ENCODE data around the gene UBASH3A.

The UBASH3A gene, protein sequence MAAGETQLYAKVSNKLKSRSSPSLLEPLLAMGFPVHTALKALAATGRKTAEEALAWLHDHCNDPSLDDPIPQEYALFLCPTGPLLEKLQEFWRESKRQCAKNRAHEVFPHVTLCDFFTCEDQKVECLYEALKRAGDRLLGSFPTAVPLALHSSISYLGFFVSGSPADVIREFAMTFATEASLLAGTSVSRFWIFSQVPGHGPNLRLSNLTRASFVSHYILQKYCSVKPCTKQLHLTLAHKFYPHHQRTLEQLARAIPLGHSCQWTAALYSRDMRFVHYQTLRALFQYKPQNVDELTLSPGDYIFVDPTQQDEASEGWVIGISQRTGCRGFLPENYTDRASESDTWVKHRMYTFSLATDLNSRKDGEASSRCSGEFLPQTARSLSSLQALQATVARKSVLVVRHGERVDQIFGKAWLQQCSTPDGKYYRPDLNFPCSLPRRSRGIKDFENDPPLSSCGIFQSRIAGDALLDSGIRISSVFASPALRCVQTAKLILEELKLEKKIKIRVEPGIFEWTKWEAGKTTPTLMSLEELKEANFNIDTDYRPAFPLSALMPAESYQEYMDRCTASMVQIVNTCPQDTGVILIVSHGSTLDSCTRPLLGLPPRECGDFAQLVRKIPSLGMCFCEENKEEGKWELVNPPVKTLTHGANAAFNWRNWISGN

DNA sequence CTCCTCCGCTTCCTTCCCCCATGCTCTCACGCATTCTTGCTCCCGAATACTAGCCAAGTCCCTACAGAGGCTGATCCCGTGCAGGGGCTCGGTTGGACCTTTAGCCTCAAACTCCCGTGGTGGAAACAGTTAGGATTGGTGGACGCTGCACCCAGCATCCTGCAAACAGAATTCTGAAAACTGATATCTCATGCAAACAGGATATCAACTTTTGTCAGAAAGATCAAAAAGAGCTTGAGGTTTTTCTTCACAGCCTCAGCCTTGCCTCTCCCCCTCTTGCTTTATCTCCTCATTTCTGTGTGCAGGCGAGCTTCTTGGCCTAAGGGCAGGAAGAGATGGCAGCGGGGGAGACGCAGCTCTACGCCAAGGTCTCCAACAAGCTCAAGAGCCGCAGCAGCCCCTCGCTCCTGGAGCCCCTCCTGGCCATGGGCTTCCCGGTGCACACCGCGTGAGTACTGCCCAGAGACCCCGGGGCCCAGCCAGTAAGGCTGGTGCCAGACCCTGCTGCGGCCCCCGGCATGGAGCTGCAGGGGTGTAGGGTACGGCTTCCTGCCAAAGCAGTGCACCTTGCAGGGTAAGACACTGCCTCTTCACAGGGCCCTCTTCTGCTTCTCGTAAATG, at the start of gene UBASH3A:
Gene UBASH3A (plus strand): TSS at position 292 of the 621 bp plus-strand sequence. CDS start 44 bp downstream, at position 336.
- H3K27ac ChIP-seq: no peak within 1 kb of the TSS
- DNase-seq: no peak
- no peaks in the 10 kb centered on the region for H3K36me3 ChIP-seq
- H3K9me3 ChIP-seq: no peaks in the 10 kb centered on the region
- no peaks in the 10 kb centered on the region for H3K4me1 ChIP-seq
- TF ChIP-seq, protein P1, sequence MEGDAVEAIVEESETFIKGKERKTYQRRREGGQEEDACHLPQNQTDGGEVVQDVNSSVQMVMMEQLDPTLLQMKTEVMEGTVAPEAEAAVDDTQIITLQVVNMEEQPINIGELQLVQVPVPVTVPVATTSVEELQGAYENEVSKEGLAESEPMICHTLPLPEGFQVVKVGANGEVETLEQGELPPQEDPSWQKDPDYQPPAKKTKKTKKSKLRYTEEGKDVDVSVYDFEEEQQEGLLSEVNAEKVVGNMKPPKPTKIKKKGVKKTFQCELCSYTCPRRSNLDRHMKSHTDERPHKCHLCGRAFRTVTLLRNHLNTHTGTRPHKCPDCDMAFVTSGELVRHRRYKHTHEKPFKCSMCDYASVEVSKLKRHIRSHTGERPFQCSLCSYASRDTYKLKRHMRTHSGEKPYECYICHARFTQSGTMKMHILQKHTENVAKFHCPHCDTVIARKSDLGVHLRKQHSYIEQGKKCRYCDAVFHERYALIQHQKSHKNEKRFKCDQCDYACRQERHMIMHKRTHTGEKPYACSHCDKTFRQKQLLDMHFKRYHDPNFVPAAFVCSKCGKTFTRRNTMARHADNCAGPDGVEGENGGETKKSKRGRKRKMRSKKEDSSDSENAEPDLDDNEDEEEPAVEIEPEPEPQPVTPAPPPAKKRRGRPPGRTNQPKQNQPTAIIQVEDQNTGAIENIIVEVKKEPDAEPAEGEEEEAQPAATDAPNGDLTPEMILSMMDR (IDR thresholded peaks at IDR 0.05): no peak
- intact Hi-C loops (cut with DNase I; ENCODE audit: low total_unique reads): no loop called here
- H3K27me3 ChIP-seq: peaks cover 0 to 4% of the 10 kb centered on the region in 2 donors
- H3K4me3 ChIP-seq: no peak within 1 kb of the TSS

DNA sequence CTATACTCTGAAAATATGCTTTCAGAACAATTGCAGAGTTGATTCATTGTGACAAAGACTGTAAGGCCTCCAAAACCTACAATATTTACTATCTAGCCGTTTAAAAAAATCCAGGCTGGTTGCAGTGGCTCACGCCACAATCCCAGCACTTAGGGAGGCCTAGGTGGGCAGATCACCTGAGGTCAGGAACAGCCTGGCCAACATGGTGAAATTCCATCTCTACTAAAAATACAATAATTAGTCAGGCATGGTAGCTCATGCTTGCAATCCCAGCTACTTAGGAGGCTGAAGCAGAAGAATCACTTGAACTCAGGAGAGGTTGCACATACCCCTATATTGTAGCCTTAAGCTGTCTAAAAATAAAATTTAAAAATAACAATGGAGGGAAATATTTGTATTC, 47.7 kb upstream of the UBASH3A start:
- intact Hi-C loops (cut with DNase I; ENCODE audit: low total_unique reads): no loop called here
- Histone ChIP-seq H3K4me3 (no peak overlapping the region), H3K36me3 (no peaks in the 10 kb centered on the region), H3K27me3 (peaks cover 0 to 19% of the 10 kb centered on the region in 2 donors), H3K4me1 (no peaks in the 10 kb centered on the region), H3K9me3 (peaks cover 0 to 19% (median 18%) of the 10 kb centered on the region in 3 donors), H3K27ac (no peak overlapping the region)
- DNase-seq: no peak
- TF ChIP-seq, protein P1 (IDR thresholded peaks at IDR 0.05): no peak

DNA sequence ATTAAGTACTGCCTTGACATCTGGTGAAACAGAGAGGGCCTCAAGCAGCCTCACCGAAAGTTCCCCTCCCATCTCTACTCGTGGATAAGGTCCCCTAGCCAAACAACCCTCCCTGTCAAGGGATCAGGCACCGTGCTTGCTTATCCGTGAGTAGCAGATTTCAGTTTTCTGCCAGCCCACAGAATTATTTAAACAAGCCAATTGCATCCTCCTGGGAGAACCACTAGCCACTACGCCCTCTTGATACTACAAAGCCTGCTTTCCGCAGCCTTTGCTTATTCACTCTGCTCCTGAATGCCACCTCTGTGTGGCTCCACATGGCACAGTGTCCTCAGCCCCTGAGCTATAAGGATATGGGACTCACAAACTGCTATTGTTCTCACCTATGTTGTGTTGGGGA, 47.1 kb upstream of the UBASH3A start:
- DNase-seq: no peak
- TF ChIP-seq, protein P1 (IDR thresholded peaks at IDR 0.05): no peak
- H3K9me3 ChIP-seq: peaks cover 0 to 19% (median 18%) of the 10 kb centered on the region in 3 donors
- H3K27ac ChIP-seq: no peak overlapping the region
- peaks cover 0 to 19% of the 10 kb centered on the region in 2 donors for H3K27me3 ChIP-seq
- H3K4me3 ChIP-seq: no peak overlapping the region
- no peaks in the 10 kb centered on the region for H3K4me1 ChIP-seq
- intact Hi-C loops (cut with DNase I; ENCODE audit: low total_unique reads): no loop called here
- H3K36me3 ChIP-seq: no peaks in the 10 kb centered on the region

DNA sequence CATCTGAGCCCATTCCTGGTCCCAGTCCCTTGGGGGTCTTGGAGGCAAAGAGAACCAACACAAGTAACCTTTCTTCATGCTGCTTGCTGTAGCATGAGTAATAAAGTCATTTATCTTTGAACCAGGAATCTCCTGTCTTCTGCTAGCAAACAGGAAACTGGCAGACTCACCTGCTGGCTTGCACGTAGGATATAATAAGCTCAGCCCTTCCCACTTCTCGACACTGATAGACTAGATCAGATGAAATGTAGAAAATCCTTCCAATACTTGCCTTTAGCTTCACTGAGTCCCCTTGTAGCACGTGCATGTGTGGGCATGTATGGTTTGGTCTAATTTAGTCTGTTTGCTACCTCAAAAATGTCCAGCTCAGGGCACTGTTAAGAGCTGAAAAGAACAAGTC, 46.4 kb upstream of the UBASH3A start:
- no peaks in the 10 kb centered on the region for H3K4me1 ChIP-seq
- peaks cover 0 to 19% (median 18%) of the 10 kb centered on the region in 3 donors for H3K9me3 ChIP-seq
- intact Hi-C loops (cut with DNase I; ENCODE audit: low total_unique reads): no loop called here
- H3K36me3 ChIP-seq: no peaks in the 10 kb centered on the region
- H3K27me3 ChIP-seq: peaks cover 0 to 19% of the 10 kb centered on the region in 2 donors
- DNase-seq: no peak
- no peak overlapping the region for H3K4me3 ChIP-seq
- no peak overlapping the region for H3K27ac ChIP-seq
- TF ChIP-seq, protein P1 (IDR thresholded peaks at IDR 0.05): no peak

DNA sequence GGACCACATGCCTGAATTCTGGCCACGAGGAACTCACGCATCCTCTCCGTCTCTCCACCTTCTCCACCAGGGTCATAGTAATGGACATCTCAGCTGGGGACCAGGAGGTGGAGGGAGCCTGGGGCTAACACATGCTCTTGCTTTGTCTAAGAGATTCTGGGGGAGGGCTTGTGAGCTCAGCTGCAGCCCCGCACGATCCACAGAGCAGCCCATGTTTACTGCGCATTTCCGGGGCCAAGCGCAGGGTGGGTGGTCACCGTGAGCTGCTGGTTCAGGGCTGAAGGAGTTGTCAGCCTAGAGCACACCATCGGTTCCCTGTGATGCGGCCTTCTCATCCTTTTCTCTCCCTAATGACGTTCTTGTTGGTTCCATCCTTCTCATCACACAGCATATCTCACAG, 45.4 kb upstream of the UBASH3A start:
- H3K9me3 ChIP-seq: peaks cover 0 to 19% (median 18%) of the 10 kb centered on the region in 3 donors
- TF ChIP-seq, protein P1 (IDR thresholded peaks at IDR 0.05): no peak
- H3K27ac ChIP-seq: no peak overlapping the region
- H3K27me3 ChIP-seq: peaks cover 0 to 24% of the 10 kb centered on the region in 2 donors
- H3K4me1 ChIP-seq: no peaks in the 10 kb centered on the region
- no peaks in the 10 kb centered on the region for H3K36me3 ChIP-seq
- intact Hi-C loops (cut with DNase I; ENCODE audit: low total_unique reads): no loop called here
- no peak overlapping the region for H3K4me3 ChIP-seq
- no peak for DNase-seq
